HCT116 (cell line): ENCODE measurements around the gene SHKBP1. TPM values are rescaled to one million over a fixed set of nuclear protein-coding genes. Genes with fewer than 3 reads are reported as not detected.

Experiments
- ATAC-seq: fragments of 200-7000 bp; cut with Tn5 transposase; 2 replicates; pipeline ENCODE4 v1.9.1; 2020; ENCODE audit warnings: mild to moderate bottlenecking, moderate library complexity
- BruUV-seq: library from RNA; stranded (reverse); fragments of 400-500 nt; replicated peaks from 2 replicates; lab custom pipeline; 2021; lab: Mats Ljungman, UMichigan
- CTCF ChIA-PET: fragments of 300-600 bp; sonication (Branson Sonifier 250); formaldehyde crosslinking; loops from one replicate; lab custom pipeline; 2021; ENCODE audit warnings: antibody characterized with exemption; lab: Charles Lee
- POLR2A ChIA-PET: fragments of 300-600, 350-600 bp; sonication (Branson Sonifier 250); formaldehyde crosslinking; loops from one replicate; lab custom pipeline; 2021; ENCODE audit warnings: antibody characterized with exemption; lab: Charles Lee
- RAD21 ChIA-PET, 2 experiments: fragments of 300-600 bp; sonication (Branson Sonifier 250); formaldehyde crosslinking; loops; one replicate each; lab custom pipeline; 2023; ENCODE audit warnings: low total read pairs in 2 of 2; ENCODE audit not compliant: uncharacterized antibody in 2 of 2, unreplicated experiment in 2 of 2, low non-redundant PET in 1 of 2; lab: Charles Lee
- DNase-seq: peaks from one replicate; pipeline ENCODE4 v3.0.0-alpha.2; 2010; ENCODE audit warnings: low read depth, low spot score
- H2AFZ ChIP-seq: fragments of 200-600 bp; shearing (Covaris generic), sonication (generic); 2 replicates; pipeline ENCODE4 v1.6.1; 2017; ENCODE audit warnings: low read depth, mixed run types, mixed read lengths, antibody characterized with exemption, low read length; ENCODE audit not compliant: poor library complexity, severe bottlenecking
- H3K27ac ChIP-seq: 2 replicates; pipeline ENCODE4 v1.5.1; 2012; ENCODE audit warnings: low read depth, low read length
- H3K27me3 ChIP-seq: fragments of 200-600 bp; sonication (generic); 2 replicates; pipeline ENCODE4 v1.6.1; 2016; ENCODE audit warnings: mixed run types, low read length, mixed read lengths; ENCODE audit not compliant: insufficient read depth
- H3K36me3 ChIP-seq, 2 experiments: fragments of 200-500 bp in 1 of 2; fragments of 200-600 bp in 1 of 2; sonication (Bioruptor generic) in 1 of 2; sonication (generic) in 1 of 2; 2 replicates each; pipeline versions ENCODE4 v1.5.1 to v1.6.1; 2014 to 2016; ENCODE audit warnings: low read length in 2 of 2, inconsistent platforms in 1 of 2, mixed read lengths in 1 of 2, mixed run types in 1 of 2; ENCODE audit not compliant: insufficient read depth in 2 of 2, control insufficient read depth in 1 of 2
- H3K4me1 ChIP-seq, 2 experiments: fragments of 200-600 bp in 1 of 2; sonication (generic) in 1 of 2; 2 replicates each; pipeline versions ENCODE4 v1.5.1 to v1.6.1; 2012 to 2017; ENCODE audit warnings: low read length in 2 of 2, inconsistent platforms in 1 of 2, mild to moderate bottlenecking in 1 of 2, mixed read lengths in 1 of 2, mixed run types in 1 of 2, moderate library complexity in 1 of 2; ENCODE audit not compliant: insufficient read depth in 2 of 2, control insufficient read depth in 1 of 2
- H3K4me2 ChIP-seq: fragments of 200-600 bp; sonication (generic); 2 replicates; pipeline ENCODE4 v1.6.1; 2017; ENCODE audit warnings: mixed run types, low read length, mixed read lengths
- H3K4me3 ChIP-seq, 2 experiments: fragments of 200-600 bp in 1 of 2; sonication (generic) in 1 of 2; replicated peaks in 1 of 2; 2 replicates each; pipeline ENCODE4 v1.5.1; 2011 to 2016; ENCODE audit warnings: low read length in 2 of 2, control low read depth in 1 of 2, low read depth in 1 of 2, mild to moderate bottlenecking in 1 of 2, mixed read lengths in 1 of 2, mixed run types in 1 of 2
- H3K79me2 ChIP-seq: fragments of 200-600 bp; sonication (generic); 2 replicates; pipeline ENCODE4 v1.6.1; 2017; ENCODE audit warnings: mild to moderate bottlenecking, mixed run types, low read length, moderate library complexity, mixed read lengths; ENCODE audit not compliant: insufficient read depth
- H3K9ac ChIP-seq: fragments of 200-600 bp; sonication (generic); 2 replicates; pipeline ENCODE4 v1.6.1; 2016; ENCODE audit warnings: low read length, mixed read lengths
- H3K9me2 ChIP-seq: fragments of 200-600 bp; sonication (generic), shearing (Covaris generic); 2 replicates; pipeline ENCODE4 v1.6.1; 2017; ENCODE audit warnings: mixed run types, mild to moderate bottlenecking, moderate library complexity; ENCODE audit not compliant: insufficient read depth
- H3K9me3 ChIP-seq, 2 experiments: fragments of 200-500 bp in 1 of 2; fragments of 200-600 bp in 1 of 2; sonication (Bioruptor generic) in 1 of 2; sonication (generic) in 1 of 2; 2 replicates each; pipeline ENCODE4 v1.6.1; 2014 to 2017; ENCODE audit warnings: low read length in 2 of 2, mixed read lengths in 2 of 2, inconsistent platforms in 1 of 2, low read depth in 1 of 2, mild to moderate bottlenecking in 1 of 2, mixed run types in 1 of 2, moderate library complexity in 1 of 2; ENCODE audit not compliant: control insufficient read depth in 1 of 2, insufficient read depth in 1 of 2
- H4K20me1 ChIP-seq: fragments of 200-600 bp; sonication (generic), shearing (Covaris generic); 2 replicates; pipeline ENCODE4 v1.6.1; 2017; ENCODE audit warnings: mixed run types, mild to moderate bottlenecking, moderate library complexity; ENCODE audit not compliant: insufficient read depth
- CBX3 ChIP-seq: IDR thresholded peaks from 2 replicates; pipeline ENCODE4 v1.6.1; 2012; ENCODE audit warnings: low read depth
- EZH2phosphoT487 ChIP-seq: fragments of 200-600 bp; IDR thresholded peaks from 2 replicates; pipeline ENCODE4 v1.6.1; 2018; ENCODE audit warnings: antibody characterized with exemption, borderline replicate concordance
- POLR2A ChIP-seq: IDR thresholded peaks from 2 replicates; pipeline ENCODE4 v1.7.0; 2011; ENCODE audit warnings: borderline replicate concordance; ENCODE audit not compliant: insufficient read depth, insufficient read length; ENCODE audit errors: extremely low read depth
- POLR2AphosphoS5 ChIP-seq: IDR thresholded peaks from 2 replicates; pipeline ENCODE4 v1.6.1; 2011; ENCODE audit warnings: mild to moderate bottlenecking, low read depth, low read length, moderate library complexity
- SIN3A ChIP-seq: IDR thresholded peaks from 2 replicates; pipeline ENCODE4 v1.6.1; 2012; ENCODE audit warnings: low read depth
- SP1 ChIP-seq: IDR thresholded peaks from 2 replicates; pipeline ENCODE4 v1.6.1; 2012; ENCODE audit warnings: low read depth
- SRF ChIP-seq: IDR thresholded peaks from 2 replicates; pipeline ENCODE4 v1.6.1; 2012; ENCODE audit warnings: low read depth
- YY1 ChIP-seq: IDR thresholded peaks from 2 replicates; pipeline ENCODE4 v1.6.1; 2011; ENCODE audit warnings: low read length, low read depth, moderate library complexity, mild to moderate bottlenecking; ENCODE audit not compliant: insufficient replicate concordance; ENCODE audit errors: extremely low read depth
- ZNF274 ChIP-seq: fragments of 200-500 bp; sonication (Bioruptor generic); IDR thresholded peaks from 2 replicates; pipeline ENCODE4 v1.6.1; 2014; ENCODE audit warnings: mild to moderate bottlenecking, low read depth, low read length, inconsistent platforms
- intact Hi-C: fragments of 100-400 bp; cut with micrococcal nuclease; formaldehyde crosslinking; loops from 2 replicates; pipeline ENCODE4 v1.10.0; 2022
- total RNA-seq: library from RNA; stranded (reverse); gene quantifications from one replicate; pipeline ENCODE4 v1.2.1, GENCODE V29; 2021; ENCODE audit not compliant: unreplicated experiment
- TF ChIP-seq, protein P1 (sequence below), 3 experiments: fragments of 200-600 bp in 1 of 3; sonication (generic) in 1 of 3; IDR thresholded peaks in 2 of 3; conservative IDR thresholded peaks in 1 of 3; 2 replicates each; pipeline ENCODE4 v1.5.1; 2012 to 2017; ENCODE audit warnings: low read depth in 2 of 3, low read length in 2 of 3, antibody characterized with exemption in 1 of 3, borderline replicate concordance in 1 of 3, control low read depth in 1 of 3, mild to moderate bottlenecking in 1 of 3, mixed read lengths in 1 of 3, mixed run types in 1 of 3, moderate library complexity in 1 of 3; ENCODE audit not compliant: insufficient read depth in 1 of 3
- TF ChIP-seq, protein P2 (sequence below): IDR thresholded peaks from 2 replicates; pipeline ENCODE4 v1.6.1; 2012
- TF ChIP-seq, protein P3 (sequence below): IDR thresholded peaks from 2 replicates; pipeline ENCODE4 v1.6.1; 2012; ENCODE audit warnings: low read depth

Gene SHKBP1
- total RNA-seq, 1 experiment from 2014 or later, result 97.4 TPM

DNA sequence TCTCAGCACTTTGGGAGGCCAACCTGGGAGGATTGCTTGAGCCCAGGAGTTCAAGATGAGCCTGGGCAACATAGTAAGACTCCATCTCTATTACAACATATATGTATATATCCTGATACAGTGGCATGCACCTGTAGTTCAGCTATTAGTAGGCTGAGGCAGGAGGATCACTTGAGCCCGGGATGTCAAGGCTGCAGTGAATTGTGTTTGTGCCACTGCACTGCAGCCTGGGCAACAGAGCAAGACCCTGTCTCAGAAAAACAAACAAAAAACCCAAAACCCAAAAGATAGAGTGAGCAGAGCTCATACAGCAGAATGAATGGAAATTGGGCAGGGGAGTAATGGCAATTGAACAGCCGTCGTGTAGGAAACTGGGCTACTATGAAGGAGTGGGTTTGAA lies 17.3 kb upstream of the SHKBP1 start:
- H4K20me1 ChIP-seq, result no peaks in the 10 kb centered on the region
- H3K4me1 ChIP-seq, result no peaks in the 10 kb centered on the region
- DNase-seq, result no peak
- POLR2A ChIA-PET, result no interaction called here
- no peak overlapping the region for H3K4me3 ChIP-seq
- no TSS peak for BruUV-seq
- CTCF ChIA-PET, result interaction anchor here (1.4 kb wide), 1 partner anchor 18 kb away, joined by 5 read pairs; no protein-coding TSS in a partner anchor
- H3K9ac ChIP-seq, result no peak overlapping the region
- H3K27ac ChIP-seq, result no peak overlapping the region
- intact Hi-C loops, result no loop called here
- H3K9me3 ChIP-seq, result no peaks in the 10 kb centered on the region
- TF ChIP-seq POLR2A, result no peak
- TF ChIP-seq, protein P1, sequence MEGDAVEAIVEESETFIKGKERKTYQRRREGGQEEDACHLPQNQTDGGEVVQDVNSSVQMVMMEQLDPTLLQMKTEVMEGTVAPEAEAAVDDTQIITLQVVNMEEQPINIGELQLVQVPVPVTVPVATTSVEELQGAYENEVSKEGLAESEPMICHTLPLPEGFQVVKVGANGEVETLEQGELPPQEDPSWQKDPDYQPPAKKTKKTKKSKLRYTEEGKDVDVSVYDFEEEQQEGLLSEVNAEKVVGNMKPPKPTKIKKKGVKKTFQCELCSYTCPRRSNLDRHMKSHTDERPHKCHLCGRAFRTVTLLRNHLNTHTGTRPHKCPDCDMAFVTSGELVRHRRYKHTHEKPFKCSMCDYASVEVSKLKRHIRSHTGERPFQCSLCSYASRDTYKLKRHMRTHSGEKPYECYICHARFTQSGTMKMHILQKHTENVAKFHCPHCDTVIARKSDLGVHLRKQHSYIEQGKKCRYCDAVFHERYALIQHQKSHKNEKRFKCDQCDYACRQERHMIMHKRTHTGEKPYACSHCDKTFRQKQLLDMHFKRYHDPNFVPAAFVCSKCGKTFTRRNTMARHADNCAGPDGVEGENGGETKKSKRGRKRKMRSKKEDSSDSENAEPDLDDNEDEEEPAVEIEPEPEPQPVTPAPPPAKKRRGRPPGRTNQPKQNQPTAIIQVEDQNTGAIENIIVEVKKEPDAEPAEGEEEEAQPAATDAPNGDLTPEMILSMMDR (IDR thresholded peaks at IDR 0.05 in 2 of 3, conservative IDR thresholded peaks at IDR 0.05 in 1 of 3; ENCODE audit: borderline replicate concordance in 1 of 3, insufficient read depth in 1 of 3, low read depth in 2 of 3, low read length in 2 of 3), result no peak
- TF ChIP-seq POLR2AphosphoS5, result no peak
- TF ChIP-seq SP1, result no peak
- no peak for TF ChIP-seq CBX3
- TF ChIP-seq, protein P2, sequence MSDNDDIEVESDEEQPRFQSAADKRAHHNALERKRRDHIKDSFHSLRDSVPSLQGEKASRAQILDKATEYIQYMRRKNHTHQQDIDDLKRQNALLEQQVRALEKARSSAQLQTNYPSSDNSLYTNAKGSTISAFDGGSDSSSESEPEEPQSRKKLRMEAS, result no peak
- TF ChIP-seq SIN3A, result no peak
- TF ChIP-seq SRF, result no peak
- TF ChIP-seq YY1, result no peak
- no peak for TF ChIP-seq ZNF274
- no peak for TF ChIP-seq EZH2phosphoT487
- TF ChIP-seq, protein P3, sequence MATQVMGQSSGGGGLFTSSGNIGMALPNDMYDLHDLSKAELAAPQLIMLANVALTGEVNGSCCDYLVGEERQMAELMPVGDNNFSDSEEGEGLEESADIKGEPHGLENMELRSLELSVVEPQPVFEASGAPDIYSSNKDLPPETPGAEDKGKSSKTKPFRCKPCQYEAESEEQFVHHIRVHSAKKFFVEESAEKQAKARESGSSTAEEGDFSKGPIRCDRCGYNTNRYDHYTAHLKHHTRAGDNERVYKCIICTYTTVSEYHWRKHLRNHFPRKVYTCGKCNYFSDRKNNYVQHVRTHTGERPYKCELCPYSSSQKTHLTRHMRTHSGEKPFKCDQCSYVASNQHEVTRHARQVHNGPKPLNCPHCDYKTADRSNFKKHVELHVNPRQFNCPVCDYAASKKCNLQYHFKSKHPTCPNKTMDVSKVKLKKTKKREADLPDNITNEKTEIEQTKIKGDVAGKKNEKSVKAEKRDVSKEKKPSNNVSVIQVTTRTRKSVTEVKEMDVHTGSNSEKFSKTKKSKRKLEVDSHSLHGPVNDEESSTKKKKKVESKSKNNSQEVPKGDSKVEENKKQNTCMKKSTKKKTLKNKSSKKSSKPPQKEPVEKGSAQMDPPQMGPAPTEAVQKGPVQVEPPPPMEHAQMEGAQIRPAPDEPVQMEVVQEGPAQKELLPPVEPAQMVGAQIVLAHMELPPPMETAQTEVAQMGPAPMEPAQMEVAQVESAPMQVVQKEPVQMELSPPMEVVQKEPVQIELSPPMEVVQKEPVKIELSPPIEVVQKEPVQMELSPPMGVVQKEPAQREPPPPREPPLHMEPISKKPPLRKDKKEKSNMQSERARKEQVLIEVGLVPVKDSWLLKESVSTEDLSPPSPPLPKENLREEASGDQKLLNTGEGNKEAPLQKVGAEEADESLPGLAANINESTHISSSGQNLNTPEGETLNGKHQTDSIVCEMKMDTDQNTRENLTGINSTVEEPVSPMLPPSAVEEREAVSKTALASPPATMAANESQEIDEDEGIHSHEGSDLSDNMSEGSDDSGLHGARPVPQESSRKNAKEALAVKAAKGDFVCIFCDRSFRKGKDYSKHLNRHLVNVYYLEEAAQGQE, result no peak
- H3K27me3 ChIP-seq, result no peaks in the 10 kb centered on the region
- H3K79me2 ChIP-seq, result no peaks in the 10 kb centered on the region
- RAD21 ChIA-PET, result no interaction called here
- H2AFZ ChIP-seq, result no peak overlapping the region
- H3K4me2 ChIP-seq, result no peak overlapping the region
- H3K9me2 ChIP-seq, result no peaks in the 10 kb centered on the region
- no peaks in the 10 kb centered on the region for H3K36me3 ChIP-seq
- ATAC-seq, result no peak
